HG03442 (cell line): Measurements from ENCODE around the gene KMT2C.
"Not testable (repeated sequence)": the region's sequence is repeated elsewhere in the genome, so short reads cannot be mapped to it uniquely, and the experiment has no call there.

Experiments used
- ATAC-seq: cut with Tn5 transposase; IDR thresholded peaks from one replicate; pipeline ENCODE4 v1.9.1; 2021; ENCODE audit warnings: mild to moderate bottlenecking, moderate library complexity; ENCODE audit not compliant: unreplicated experiment

KMT2C gene

DNA sequence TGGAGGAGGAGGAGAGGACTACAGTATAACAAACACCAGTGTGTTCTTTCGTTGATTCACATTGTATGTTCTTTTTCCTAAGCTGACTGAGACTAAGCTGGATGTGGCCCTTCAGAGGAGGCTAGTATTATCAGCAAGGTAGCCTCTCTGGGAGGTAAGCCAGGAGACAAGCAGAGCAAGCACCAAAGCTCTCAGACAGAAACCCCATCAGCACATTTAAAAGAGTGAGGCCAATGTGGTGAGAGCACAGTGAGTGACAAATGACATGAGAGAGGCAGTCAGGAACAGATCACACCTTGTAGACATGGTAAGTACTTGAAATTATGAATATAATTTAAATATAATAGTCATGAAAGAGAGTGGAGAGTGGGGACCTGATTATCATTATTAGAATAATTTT lies 107.6 kb downstream of the KMT2C start:
- ATAC-seq, result no peak

DNA sequence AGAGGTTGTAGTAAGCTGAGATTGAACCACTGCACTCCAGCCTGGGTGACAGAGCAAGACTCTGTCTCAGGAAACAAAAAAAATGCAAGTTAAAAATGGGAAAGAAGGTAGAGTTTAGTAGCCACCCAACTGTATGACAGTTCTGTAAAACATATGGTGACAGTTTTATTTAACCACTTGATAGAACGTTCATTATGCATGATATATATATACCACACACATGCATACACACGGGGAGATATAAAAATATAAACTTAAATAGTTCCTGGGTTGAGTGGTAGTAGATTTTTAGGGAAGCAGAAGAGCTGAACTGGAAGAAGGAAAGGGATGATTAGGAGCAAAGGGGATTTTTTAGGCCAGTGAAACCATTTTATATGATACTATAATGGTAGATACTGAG lies 120.0 kb downstream of the KMT2C start:
- ATAC-seq, result no peak

DNA sequence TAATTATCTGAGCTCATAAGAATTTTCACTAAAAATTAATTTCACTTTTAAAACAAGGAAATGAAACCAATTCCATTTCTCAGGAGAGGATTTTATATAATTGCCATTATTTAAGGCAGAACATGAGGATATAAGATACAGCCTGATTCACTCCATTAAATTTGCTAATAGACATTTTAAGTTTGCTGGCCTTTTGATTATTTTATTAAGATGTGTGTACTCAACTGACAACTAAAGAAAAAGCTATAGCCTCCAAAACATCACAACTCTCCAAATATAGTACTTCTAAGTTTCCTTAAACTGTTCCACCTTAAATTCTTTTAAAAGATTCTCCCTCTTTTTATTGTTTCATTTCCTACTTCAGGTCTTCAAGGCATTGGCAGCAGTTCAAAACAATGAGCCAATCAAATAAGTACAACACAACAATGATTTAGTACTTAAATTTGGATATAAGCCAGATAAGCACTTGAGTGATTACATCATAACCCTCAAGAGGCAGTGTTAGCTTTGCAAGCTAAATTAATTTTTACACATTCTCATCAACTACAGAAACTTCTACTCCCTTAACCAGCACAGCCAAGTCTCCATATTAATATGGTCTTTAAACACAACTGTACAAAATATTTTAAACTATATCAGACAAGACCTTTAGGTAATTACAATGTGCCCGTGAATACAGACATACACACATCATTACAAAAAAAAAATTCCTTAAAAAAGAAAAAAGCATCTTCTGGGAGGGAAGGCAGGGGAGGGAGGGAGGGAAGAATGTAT lies 121.8 kb downstream of the KMT2C start:
- ATAC-seq, result no peak

DNA sequence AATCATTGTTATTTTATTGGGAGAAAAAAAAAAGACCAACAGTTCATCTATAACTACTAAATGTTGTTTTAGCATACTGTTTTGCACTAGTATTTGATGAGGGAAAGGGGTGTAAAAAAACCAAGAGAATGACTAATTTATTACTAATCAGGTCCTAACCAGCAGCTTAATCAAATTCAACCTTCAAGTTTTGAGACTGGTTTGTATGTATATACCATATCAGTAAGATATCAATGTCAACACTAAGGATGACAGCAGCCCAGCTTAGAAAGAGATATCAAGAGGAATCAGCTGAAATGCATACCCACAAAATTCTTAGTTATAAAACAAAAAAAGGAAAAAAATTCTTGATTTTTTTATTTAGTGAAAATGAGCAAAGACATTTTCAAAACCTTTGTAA lies 122.6 kb downstream of the KMT2C start:
- ATAC-seq, result no peak

DNA sequence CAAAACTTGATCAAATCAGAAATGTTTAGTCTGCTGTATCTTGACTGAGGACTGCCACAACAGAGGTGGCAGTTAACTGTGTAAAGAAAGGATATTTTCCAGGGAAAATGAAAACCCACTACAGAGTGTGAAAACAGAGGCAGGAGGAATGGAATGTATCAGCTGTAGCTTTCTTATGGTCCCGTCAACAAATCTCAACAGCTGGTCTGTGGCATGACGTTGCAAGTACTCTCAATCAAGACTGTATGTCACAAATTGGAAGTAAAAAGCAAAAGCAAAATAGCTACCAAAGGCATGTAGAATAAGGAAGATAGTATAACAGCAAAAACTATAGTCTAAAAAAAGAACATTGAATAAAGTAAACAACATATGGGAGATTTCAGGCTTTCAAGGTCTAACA lies 123.5 kb downstream of the KMT2C start:
- ATAC-seq, result no peak

DNA sequence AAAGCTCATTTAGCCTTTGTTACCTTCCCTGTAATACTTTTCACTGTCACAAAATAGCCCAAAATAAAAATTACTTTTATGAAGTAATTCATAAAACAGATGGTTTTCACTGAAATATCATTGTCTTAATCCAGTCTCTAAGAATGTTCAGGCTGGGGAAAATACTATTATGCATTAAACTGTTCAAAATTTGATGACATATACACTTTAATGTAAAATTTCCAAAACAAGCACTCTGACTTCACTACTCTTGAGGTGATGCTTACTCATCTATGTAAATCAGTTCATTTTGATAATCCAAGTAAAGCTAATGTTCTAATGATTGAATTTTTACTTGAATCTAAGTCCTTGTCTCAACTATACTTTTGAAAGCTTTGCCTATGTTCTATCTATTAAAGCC lies 127.9 kb downstream of the KMT2C start:
- ATAC-seq, result no peak

DNA sequence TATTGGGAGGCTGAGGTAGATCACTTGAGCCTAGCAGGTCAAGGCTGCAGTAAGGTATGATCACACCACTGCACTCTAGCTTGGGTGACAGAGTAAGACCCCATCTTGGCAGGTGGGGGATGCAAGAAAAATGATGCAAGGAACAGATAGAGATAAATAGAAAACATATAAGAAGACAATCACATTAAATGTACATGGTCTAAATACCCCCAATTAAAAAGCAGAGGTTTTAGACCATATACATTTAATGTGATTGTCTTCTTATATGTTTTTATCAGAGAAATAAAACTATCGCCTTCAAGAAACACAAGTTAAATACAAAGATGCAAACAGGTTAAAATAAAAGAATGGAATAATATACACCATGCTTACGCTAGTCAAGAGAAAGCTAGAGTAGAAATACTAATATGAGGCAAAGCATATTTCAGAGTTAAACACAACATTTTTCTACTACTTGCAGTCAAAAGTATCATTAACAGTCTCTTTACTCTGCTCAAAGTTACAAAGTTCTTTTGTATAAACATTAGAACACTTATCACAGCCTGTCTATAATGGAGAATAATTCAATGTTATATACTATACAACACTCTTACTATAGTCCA lies 136.2 kb downstream of the KMT2C start:
- ATAC-seq, result not testable (repeated sequence)

DNA sequence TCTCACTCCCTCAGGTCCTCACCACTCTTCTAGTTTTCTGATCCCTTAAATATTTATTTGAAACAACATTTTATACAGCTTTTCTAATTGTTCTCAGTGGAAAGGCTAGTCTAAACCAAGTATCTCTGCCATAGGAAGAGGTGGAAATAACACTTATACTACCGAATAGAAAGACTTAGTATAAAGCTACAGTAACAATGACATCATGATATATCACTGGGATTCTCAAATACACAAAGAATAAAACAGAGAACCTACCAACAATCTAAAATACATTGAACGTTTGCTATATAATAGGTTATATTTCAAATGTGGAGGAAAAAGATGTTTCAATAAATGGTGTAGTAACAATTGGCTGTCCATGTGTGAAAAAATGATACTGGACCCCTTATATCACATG lies 142.9 kb downstream of the KMT2C start:
- ATAC-seq, result no peak

DNA sequence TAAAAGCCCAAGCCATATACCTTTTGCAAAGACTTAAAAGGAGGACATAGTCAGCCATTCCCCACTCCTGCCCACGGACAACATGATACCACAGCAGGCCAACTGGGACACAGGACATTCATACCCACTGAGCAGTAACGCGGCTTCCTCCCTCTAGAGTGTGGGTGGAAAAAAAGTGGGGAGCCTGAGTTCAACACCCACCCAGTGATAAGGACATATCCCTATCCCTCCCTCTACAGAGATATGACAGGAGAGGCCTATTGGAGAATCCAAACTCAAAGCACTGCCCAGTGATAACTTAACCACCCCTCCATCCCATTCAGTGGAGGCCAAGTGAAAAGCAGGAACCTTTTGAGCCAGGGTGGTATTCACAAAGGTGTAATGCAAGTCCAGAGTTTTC lies 148.8 kb downstream of the KMT2C start:
- ATAC-seq, result not testable (repeated sequence)

DNA sequence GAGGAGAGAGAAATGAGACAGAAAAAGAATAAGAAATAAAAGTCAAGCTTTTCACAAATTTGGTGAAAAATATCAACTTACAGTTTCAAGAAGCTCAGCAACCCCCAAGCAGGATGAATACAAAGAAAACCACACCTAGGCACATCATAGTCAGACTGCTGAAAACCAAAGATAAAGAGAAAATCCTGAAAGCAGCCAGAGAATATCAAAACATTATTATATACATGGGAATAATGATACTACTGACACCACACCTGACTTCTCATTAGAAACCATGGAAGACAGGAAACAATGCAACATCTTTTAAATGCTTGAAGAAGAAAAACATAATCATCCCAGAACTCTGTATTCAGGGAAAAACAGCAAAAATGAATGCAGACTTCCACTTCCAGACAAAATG lies 149.6 kb downstream of the KMT2C start:
- not testable (repeated sequence) for ATAC-seq

DNA sequence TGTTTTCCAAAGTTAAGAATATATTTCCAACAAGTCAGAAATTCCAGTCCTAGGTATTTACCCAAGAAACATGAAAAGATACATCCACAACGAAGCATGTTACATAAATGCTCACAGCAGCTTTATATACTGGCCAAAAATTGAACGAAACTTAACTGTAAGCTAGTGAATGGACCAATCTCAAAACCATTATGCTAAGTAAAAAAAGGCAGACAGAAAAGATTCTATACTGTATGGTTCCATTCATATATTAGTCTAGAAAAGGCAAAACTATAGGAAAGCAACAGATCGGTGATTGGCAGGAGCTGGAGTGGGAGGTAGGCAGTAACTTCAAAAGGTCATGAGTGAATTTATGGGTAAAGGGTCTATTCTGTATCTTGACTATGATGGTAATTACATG lies 150.8 kb downstream of the KMT2C start:
- not testable (repeated sequence) for ATAC-seq

DNA sequence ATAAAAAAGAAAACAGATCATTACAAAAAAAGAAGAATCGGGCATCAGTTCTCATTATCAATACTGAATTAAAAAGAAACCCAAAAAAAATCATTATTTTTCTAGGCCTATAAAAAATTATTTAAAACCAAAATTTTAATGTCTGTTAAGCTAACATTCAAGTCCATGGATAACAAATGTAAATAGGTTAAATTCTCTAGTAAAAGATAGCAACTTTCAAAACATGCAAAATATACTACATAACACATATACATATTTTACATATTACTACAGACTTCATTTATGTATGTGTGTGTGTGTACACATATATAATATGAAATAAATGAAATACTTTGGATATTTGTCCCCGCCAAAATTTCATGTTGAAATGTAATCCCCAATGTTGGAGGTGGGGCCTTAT lies 158.1 kb downstream of the KMT2C start:
- ATAC-seq, result not testable (repeated sequence)

DNA sequence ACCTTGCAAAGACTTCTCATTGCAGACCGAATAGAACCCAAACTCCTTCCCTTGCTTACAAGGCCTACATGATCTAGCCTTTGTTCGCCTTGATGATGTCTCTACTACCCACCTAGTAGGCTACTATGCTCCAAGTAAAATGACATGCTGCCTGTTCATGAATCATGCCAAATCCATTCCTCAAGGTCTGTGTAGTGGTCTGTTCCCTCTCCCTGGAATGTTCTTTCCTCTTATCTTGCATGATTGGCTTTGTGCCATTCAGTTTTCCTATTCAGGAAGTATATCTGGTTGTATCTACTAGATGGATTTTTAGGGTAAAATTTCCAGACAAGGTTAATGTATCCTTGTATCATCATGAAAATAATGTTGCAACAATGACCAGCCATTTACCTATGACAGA lies 165.4 kb downstream of the KMT2C start:
- not testable (repeated sequence) for ATAC-seq

DNA sequence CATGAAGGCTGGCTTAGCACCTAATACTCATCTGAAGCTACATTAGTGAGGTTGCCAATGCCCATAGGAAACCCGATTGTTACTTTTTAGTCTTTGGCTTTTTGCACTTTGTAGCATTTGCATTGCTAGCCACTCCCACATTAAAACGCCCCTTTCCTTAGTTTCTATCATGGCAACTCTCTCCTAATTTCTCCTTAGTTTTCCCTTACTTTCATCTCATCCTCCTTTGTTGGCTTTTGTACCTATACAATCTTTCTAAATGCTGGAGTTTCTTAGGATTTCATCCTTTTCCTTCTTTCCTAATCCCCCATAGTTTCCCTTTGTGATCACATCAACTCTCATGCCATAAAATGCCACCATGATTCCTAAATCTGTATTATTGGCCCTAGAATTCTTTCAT lies 168.9 kb downstream of the KMT2C start:
- ATAC-seq, result not testable (repeated sequence)

DNA sequence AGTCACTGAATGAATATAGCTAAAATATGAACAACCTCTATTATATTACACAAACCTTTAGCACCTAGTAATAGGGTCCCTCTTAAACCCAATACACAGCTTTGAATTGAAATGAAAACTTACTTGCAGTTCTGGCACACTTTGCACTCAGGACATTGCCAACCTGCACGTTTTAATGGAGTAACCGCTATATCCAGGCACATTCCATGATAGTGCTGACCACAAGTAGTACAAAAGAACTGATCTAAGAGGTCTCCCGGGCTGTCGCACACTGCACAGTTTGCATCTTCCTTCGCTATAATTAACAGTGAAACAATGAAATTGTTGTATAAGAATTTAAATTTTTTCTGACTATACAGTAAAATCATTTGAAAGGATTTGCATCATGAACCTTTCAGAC lies 170.9 kb downstream of the KMT2C start:
- ATAC-seq, result not testable (repeated sequence)

DNA sequence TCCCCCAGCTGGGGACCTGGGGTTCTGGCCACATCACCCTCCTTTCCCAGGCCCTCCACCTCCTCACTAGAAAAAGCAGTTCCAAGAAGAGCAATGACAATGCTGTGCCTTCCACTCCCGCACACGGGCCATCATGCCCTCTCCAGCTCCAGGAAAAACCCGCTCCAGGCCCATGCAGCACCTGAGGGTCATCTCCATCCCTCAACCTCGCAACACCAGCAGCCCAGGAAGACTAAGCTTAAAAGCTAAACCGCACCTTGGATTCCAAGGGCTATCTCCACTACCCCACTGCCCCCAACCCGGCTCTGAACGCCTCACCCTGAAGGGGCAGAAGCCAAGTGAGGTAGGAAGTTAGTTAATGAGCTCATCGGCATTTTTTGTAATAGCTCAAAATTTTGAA lies 173.7 kb downstream of the KMT2C start:
- not testable (repeated sequence) for ATAC-seq

DNA sequence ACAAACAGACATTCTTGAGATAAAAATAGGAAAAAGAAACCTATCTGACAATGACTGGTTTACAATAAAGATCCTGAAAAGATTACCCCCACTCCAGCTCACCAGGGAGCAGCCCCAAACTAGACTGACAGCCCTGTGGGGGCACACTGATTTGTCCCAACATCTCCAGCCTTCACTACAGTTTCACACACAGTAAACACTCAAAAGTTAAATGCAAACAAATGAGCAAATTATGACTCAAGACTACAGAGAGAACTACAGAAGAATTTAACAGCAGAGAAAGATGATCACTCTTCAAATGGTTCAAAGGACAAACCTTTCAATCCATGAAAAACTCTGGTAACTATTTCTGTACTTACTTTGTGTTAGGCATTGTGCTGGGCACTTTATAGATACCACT lies 176.2 kb downstream of the KMT2C start:
- ATAC-seq, result not testable (repeated sequence)

DNA sequence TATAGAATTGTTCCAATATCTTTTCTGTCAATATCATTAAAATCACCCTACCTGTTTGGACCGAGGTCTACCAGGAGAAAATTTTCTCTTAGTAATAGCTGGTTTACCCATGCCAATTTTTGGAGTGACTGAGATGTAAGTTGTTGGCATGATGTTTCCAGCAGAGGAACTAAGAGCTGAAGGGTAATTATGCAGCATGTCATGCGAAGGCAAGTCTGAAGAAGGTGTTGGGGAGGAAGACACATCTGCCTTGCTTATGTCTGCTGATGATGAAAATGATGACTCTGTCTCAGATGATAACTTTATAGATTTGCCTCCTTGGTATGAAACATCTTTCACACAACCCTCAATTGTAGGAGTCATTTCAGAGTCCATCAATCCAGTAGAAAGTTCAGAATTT lies 188.0 kb downstream of the KMT2C start:
- ATAC-seq, result not testable (repeated sequence)

DNA sequence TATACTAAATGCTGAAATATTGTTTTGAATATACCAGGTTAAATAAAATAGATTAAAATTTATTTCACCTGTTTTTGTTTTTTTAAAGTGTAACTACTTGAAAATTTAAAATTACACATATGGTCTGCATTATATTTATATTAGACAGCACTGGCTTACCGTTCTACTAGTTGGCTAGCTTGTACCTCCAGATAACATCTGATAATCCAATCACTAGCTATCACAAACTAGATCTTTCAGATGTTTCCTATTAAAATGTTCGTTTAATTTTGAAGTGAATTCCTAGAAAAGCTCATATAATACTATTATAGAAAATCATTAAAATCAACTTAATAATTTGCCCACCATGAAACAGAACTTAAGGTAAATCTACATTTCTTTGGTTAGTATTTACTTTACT lies 190.4 kb downstream of the KMT2C start:
- ATAC-seq, result not testable (repeated sequence)

DNA sequence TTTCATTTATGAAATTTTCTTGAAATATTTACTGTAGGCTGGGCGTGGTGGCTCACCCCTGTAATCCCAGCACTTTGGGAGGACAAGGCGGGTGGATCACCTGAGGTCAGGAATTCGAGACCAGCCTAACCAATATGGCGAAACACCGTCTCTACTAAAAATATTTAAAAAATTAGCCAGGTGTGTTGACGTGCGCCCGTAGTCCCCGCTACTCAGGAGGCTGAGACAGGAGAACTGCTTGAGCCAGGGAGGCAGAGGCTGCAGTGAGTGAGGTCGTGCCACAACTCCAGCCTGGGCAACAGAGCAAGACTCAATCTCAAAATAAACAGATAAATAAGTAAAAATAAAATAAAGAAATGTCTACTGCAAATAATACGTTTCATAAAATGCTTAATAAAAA lies 192.3 kb downstream of the KMT2C start:
- not testable (repeated sequence) for ATAC-seq

DNA sequence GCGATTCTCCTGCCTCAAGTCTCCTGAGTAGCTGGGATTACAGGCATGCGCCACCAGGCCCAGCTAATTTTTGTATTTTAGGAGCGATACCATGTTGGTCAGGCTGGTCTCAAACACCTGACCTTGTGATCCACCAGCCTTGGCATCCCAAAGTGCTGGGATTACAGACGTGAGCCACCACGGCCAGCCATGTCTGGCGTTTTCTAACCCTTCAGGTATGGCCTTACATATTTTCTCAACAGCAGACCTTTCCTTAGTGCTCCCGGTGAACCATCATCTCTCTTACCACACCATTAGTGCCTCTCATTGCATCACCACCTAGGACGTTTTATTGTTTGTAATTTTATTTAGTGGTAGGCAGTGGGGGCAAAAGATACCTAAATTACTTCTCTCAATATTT lies 194.5 kb downstream of the KMT2C start:
- not testable (repeated sequence) for ATAC-seq

DNA sequence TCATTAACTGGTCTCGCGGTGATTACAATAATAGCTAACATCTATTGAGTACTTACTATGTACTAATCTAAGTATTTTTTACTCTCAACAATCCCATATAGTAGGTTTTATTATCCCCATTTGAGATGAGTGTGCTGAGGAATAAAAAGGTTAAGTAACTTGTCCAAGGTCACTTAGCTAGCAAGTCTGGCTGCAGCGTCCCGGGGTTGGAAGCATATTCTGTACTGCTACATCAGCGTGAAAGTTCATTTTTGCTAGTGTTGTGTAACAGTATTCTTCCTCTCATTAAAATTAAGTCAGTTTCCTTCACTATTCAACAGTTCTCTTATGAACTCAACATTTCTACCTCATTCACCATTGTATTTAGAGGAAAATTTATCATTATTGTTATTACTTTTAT lies 199.5 kb downstream of the KMT2C start:
- not testable (repeated sequence) for ATAC-seq

DNA sequence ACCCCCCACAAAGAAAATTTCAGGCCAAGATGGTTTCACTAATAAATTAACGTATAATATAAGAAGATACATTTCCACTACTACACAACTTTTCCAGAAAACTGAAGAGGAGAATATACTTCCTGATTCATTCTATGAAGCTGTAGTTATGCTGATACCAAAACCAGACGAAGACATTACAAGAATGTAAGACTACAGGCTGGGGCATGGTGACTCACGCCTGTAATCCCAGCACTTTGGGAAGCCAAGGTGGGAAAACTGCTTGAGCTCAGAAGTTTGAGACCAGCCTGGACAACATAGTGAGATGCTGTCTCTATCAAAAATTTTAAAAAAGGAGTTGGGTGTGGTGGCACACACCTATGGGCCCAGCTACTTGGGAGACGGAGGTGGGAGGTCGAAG lies 201.4 kb downstream of the KMT2C start:
- not testable (repeated sequence) for ATAC-seq
